GM21825 (cell line): Measurements from ENCODE around the gene HPS5.

Source experiments
- ATAC-seq: cut with Tn5 transposase; IDR thresholded peaks from one replicate; pipeline ENCODE4 v1.9.1; 2021; ENCODE audit warnings: mild to moderate bottlenecking, moderate library complexity; ENCODE audit not compliant: unreplicated experiment

Gene HPS5

GRCh38 chr11:18322818-18323570 lies 1.1 kb upstream of the HPS5 start:
- ATAC-seq = no peak

GRCh38 chr11:18321578-18321968 lies 367 bp downstream of the HPS5 start:
- ATAC-seq = peak; percentile 6

- ATAC-seq = no peak
Observed at GRCh38 chr11:18320617-18321016, 1.3 kb downstream of the HPS5 start.

- no peak for ATAC-seq
Observed at GRCh38 chr11:18319914-18320313, 2.0 kb downstream of the HPS5 start.

- no peak for ATAC-seq
Observed at GRCh38 chr11:18317551-18317950, 4.4 kb downstream of the HPS5 start.

- no peak for ATAC-seq
Observed at GRCh38 chr11:18315893-18316292, 6.0 kb downstream of the HPS5 start.

- no peak for ATAC-seq
Observed at GRCh38 chr11:18314784-18315523, 7.0 kb downstream of the HPS5 start.

GRCh38 chr11:18313965-18314763 lies 7.8 kb downstream of the HPS5 start:
- no peak for ATAC-seq

GRCh38 chr11:18312663-18313420 lies 9.1 kb downstream of the HPS5 start:
- ATAC-seq = no peak

GRCh38 chr11:18312012-18312411 lies 9.9 kb downstream of the HPS5 start:
- no peak for ATAC-seq

GRCh38 chr11:18310800-18311340 lies 11.1 kb downstream of the HPS5 start:
- peak; percentile 50 for ATAC-seq

- ATAC-seq = no peak
Observed at GRCh38 chr11:18309691-18310090, 12.2 kb downstream of the HPS5 start.

GRCh38 chr11:18308242-18308641 lies 13.7 kb downstream of the HPS5 start:
- no peak for ATAC-seq

GRCh38 chr11:18307461-18308139 lies 14.3 kb downstream of the HPS5 start:
- ATAC-seq = no peak

- no peak for ATAC-seq
Observed at GRCh38 chr11:18304745-18305144, 17.2 kb downstream of the HPS5 start.

GRCh38 chr11:18299721-18300120 lies 22.2 kb downstream of the HPS5 start:
- ATAC-seq = no peak

GRCh38 chr11:18295316-18295715 lies 26.6 kb downstream of the HPS5 start:
- ATAC-seq = no peak

- ATAC-seq = peak; percentile 78
Observed at GRCh38 chr11:18294862-18295261, 27.1 kb downstream of the HPS5 start.

- no peak for ATAC-seq
Observed at GRCh38 chr11:18288911-18289310, 33.0 kb downstream of the HPS5 start.

GRCh38 chr11:18285841-18286240 lies 36.1 kb downstream of the HPS5 start:
- ATAC-seq = no peak
